GDM1 (cell line): ENCODE data around the gene EPHA3.
"Not testable (repeated sequence)": the region's sequence is repeated elsewhere in the genome, so short reads cannot be mapped to it uniquely, and the experiment has no call there.

Experiments
- DNase-seq: peaks from one replicate; lab custom pipeline; 2025; lab: John Stamatoyannopoulos, UW

EPHA3 gene

DNA sequence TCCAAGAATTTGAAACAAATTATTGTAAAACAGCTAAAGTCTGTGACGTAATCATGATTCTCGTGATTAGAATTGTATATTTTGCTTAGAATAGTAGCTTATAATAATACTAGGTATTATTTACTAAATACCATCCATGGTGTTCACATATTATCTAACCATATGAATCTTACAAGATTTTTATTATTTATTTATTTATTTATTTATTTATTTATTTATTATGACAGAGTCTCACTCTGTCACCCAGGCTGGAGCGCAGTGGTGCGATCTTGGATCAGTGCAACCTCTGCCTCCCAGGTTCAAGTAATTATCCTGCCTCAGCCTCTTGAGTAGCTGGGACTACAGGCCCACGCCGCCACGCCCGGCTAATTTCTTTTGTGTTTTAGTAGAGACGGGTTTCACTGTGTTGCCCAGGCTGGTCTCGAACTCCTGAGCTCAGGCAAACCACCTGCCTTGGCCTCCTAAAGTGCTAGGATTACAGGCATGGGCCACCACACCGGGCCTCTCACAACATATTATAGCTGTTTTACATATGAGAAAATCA lies 173.5 kb downstream of the EPHA3 start:
- no peak for DNase-seq

DNA sequence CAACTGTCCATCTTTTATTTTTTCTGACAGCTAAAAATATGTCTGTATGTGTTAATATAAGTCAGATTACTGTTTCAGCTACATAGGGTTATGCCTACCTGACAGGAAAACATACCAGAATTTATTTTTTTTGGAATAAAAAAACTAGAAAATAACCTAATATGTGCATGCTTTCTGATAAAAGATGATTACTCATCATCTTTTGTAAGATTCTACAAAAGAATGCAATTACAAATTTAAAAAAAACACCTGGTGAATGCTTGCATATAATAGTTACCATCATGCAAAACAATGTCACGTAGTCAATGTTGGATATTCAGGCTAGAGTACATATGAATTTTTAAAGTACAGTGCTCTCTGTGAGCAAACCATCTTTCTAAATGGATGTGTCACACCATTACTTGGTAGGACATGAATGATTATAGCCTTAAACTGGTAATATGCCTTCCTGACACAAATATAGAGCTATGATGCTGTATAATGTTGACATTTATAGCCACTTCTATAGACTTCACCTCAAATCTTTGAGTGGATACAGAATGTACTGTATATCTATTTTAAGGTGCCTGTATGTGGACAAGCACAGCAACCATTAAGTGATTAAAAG lies 180.6 kb downstream of the EPHA3 start:
- DNase-seq: no peak

DNA sequence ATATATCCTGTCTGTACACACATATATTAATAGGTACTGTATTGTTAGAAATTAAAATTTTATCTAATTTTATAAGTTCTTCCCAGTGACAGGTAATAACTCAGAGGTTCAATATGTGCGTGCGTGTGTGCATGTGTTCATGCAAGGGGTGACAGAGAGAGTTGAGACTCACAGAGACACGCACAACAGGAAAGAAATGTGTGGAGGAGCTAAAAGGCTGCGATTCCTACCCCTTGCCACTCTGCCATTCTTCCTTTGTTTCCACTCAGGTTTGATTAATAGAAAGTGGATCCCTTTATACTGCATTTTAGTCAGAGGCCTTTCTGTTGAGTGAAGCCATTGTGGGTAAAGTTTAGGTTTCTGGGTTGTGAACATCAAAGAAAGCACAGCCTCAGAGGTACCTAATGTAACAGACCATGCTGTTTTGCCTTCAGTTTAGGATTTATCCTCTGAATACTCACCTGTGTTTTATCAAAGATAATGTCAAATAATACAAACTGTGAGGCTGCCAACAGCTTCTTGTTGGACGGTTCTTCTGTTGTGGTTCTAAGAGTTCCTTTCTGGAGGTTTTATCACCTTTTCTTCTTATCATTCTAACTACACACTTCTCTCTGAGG lies 182.3 kb downstream of the EPHA3 start:
- DNase-seq: no peak

DNA sequence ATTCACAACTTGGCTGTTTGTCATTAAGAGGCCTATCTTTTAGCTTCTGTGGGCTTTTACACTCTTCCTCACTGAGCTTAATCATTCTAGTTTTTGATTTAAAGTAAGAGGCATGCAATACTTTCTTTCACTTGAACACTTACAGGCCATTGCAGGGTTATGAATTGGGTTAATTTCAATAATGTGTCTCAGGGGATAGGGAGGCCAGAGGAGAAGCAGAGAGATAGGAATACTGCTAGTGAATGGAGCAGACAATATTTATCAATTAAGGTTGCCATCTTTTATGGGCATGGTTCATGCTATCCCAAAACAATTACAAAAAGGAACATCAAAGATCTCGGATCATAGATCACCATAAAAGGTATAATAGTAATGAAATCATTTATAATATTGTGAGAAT lies 189.8 kb downstream of the EPHA3 start:
- no peak for DNase-seq

DNA sequence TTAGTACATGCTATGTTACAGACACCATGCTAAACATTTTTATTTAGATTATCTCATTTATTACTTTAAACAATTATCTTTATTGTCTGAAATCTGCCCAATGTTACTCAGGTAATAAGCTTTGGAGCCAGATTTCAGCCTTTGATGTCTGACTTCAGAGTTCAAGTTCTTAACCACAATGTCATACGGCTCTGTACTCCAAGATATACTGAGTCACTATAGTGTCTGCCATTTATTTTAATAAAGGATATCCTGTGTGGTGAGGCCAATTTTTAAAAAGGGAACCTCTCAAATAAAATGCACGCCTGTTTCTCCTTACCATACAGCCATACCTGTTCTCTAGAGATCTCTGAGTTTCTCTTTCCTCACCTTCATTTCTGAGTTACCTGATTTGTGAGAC lies 193.1 kb downstream of the EPHA3 start:
- DNase-seq: no peak

DNA sequence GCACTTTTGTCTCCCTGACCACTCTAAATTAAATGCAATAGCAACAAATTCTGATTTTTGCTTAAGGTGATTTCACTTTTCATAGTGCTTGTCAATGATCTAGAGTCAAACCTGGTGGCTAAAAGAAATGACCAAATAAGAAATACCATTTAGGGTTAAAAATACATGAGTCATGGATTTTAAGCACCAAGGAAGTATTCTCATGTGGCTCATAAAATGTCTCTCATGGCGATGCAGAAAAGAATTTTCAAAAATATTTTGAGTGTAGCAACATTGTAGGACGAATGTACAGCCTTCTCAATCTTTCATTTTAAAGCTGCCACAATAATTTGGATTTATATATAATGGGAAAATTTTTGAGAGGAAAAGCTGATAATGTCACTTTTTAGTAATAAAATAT lies 193.6 kb downstream of the EPHA3 start:
- DNase-seq: no peak

DNA sequence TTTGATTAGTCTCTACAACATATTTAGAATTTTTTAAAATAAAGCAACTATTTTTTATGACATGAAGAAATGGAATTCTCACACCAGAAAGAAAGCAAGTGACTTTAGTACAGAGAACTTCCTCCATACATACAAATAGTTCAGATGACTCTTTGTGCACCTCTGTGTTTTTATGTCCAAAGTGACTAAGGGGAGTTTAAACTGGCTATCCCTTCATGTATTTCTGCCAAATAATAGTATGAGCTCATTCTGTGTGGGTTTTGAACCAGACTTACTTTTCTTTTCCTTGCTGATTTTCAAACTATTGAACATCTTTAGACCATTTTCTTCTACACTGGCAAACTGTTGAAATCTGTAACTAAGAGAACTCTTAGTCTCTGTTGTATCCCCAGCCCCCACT lies 196.3 kb downstream of the EPHA3 start:
- no peak for DNase-seq

DNA sequence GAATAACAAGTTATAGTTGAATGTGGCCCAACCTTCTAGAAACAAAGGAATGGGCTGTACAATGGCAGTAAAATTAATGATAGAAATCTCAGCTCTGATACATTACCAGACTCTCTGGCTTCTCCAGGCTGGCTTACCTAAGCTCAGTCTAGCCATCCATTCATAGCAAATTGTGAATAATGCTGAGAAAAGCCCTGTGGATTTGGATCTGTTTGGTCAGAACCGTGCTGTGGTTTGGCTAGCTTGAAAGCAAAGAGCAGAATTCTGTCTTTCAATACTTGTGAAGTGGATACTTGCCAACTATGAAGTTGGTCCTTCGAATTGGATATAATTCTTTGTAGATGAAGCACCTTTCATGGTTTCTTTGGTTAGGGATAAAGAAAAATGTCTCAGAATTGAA lies 199.1 kb downstream of the EPHA3 start:
- no peak for DNase-seq

DNA sequence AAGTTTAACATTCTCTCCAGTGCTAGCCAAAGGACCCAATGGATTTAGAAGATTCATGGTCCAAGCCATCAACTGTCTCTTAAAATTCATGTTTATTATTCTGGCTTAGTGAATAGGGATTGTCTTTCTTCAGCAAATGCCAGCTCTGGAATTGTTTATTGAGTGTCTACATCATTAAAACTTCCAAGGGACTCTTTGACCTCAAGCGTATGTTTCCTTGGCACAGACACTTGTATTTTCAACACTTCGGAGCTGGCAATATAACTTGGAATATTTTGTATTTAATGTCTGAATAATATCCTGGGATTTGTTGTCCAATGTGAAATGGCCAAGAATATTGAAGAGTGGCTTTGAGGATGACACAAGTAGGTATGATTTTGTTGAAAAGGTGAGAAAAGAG lies 204.2 kb downstream of the EPHA3 start:
- no peak for DNase-seq

DNA sequence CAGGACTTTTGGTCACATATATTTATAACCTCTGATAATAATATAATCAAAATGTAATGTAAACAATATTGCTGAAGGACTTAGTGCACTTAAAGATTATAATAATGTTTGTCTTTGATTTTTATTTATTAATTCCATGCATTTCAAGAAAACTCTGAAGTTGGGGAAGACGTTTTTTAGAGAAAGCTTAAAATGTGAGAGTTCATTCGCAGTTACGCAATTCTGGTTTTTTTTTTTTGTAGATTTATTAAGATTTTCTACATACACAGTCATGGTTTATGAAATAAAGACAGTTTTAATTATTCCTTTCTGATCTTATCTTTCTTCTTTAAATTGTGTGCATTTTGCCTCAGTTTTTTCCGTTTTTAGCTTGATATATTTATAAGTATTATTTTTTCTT lies 204.7 kb downstream of the EPHA3 start:
- no peak for DNase-seq

DNA sequence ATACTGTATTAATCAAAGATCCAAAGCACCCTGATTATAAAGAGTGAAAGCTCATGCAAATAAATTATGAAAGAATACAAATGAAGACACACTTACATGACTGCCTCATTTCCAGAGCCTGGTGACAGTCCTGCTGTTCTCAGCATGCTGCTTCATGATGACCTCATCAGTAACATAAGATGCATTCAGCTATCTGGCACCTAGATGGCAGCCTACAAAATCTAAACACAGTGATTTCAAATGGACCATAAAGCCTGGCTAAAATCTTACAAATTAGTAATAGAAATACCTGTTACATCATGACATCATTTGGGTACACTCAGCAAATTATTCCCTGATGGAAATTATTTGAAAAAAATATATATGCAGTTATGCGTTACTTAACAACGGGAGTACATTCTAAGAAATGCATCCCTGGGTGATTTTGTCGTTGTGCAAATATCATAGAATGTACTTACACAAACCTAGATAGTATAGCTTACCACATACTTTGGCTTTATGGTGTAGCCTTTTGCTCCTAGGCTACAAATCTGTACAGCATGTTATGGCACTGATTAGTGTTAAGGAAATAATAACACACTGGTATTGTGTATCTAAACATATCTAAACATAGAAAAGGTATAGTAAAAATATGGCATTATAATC lies 207.2 kb downstream of the EPHA3 start:
- no peak for DNase-seq

DNA sequence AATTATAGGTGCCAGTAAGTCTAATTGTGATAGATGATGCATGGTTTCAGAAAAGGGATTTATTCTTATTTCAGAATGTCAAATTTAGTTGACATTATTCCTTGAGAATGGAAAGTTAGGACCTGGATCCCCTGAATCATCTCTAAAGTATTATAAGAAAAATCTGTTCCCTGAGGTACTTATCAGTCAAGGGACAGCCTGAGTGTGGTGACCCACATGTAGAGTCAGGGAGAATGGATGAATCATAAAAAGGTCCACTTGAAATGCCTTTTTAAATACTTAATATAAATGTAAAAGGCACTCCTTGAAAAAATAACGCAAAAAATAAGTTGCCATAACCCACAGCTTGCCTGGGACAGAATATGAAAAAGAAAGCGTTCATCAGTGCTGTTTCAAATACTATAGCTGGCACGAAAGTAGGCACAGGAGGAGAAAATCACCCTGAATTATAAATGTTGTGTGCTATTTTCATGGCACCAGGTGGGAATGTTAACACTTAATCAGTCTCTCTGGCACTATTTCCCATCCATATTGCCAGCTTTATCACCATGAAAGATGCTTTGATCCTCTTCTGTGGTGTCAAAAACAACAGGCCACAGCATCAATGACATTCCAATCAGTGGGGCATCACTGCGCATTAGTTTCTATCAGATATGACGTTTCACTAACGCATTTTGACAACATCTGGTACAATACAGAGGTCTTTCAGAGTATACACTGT lies 208.5 kb downstream of the EPHA3 start:
- DNase-seq: no peak

DNA sequence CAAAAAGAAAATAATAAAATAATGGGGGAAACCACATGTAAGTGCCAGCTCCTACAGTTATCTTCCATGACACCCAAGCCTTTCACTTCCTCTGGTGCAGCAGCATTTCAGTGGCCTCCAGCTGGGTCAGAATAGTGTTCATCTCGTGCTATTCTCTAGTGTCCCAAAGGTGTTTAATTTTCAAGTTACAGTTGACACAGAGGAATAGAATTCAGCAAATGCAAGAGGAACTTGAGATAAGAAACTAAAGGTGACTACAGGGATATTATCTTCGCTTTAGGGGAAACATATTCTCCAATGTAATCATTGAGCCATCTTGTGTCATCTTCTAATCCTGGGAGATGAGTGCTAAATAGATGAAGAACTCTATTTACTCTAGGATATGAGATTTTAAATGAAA lies 212.8 kb downstream of the EPHA3 start:
- DNase-seq: no peak

DNA sequence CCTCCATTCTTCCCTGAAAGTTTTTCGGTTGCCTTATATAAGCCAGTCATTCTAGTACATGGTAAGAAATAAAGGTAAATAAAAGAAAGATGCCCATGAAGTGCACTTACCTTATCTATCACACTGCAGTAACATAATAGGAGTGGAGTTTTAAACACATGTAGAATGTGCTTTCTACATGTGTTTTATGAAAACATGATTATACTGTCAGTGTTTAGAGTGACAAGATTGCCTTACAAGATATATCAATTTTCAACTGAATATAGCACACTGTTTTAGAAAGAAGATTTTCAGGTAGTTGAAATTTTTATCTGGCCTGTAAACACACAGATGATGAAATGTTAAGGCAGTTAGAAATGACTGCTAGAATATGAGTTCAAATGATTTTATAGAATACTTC lies 219.6 kb downstream of the EPHA3 start:
- DNase-seq: no peak

DNA sequence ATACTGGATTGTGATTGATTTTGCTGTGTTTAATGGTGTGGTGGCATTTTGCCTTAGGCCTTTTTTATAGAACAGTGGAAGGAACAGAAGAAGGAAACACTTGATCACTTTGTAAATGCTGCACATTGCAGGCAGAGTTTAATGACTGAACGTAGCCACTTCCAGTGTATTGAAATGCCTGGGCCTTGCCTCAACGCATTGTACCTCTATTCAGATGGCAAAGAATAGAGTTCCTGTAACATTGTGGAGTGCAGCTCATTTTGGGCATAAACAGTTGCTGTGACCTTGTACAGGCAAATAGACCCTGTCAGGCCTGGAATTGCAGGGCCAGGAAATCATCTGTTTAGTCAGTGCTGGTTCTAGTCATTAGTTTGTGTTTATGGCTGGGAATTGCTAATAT lies 225.0 kb downstream of the EPHA3 start:
- DNase-seq: no peak

DNA sequence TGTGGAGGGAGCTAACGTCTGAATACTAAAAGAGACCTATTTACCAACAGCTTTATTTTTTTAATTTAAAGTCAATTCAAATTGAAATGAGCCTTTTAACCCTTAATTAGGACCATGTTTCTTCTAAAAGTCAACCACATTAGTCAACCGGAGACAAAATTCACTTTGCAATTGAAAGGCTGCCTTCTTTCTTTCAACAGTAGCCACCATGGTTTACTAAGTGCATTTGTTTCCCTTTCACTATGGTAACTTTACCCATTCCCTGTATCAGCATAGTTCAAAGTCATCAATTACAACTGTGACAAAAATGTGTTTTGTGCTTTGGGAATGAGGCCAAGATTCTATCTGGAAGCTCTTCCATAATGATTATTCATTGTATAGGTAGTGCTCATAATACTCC lies 225.4 kb downstream of the EPHA3 start:
- no peak for DNase-seq

DNA sequence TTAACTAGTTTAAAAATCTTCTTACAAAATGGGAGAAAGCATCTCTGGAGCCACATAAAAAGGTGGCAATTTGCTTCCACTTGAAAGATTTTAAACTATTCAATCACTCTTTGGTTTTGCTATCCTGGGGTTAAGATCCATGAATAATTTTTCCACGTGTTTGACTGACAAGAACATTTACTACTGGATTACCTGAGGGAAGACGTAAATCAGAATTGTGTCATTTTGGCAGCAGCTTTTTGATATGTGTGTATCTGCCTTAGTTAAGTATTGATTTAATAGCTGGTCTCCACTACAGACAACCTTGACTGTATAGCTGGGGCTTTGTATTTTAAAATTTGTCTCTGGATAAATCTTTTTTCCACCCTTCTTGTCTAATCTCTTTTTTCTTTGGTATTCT lies 228.3 kb downstream of the EPHA3 start:
- no peak for DNase-seq

DNA sequence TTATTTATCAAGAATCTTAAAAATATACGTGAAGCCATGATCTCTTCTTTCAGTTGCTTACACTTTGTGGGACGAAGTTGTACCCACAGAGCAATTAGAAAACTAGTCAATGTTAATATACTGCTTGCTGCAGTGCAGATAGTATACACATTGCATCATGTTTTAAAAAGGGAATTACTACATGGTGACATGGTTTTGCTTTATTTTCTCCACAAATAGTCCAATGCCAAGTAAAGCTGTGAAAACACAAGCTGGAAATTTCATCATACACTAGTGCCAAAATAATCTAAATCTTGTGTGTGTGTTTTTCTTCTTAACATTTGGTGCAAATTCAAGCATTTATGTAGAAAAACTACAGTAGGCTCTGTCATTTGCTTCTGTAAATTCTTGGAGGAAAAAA lies 233.0 kb downstream of the EPHA3 start:
- no peak for DNase-seq

DNA sequence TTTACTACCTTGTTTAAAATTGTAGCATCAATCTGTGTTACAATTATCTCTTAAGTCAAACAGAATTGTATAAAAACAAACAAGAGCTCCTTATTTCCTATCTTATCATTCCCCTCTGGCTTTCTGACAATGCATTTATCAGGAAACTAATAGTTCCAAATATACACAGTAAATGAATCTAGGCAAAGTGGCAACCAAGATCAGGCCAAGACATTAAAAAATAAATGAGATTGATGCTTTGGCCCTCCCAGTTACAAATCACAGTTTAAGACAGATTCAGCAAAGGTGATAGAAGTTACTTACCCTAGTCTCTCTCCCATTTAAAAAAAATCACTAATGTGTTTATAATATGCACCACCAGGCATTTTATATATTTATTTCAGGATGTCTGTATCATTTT lies 236.7 kb downstream of the EPHA3 start:
- no peak for DNase-seq

DNA sequence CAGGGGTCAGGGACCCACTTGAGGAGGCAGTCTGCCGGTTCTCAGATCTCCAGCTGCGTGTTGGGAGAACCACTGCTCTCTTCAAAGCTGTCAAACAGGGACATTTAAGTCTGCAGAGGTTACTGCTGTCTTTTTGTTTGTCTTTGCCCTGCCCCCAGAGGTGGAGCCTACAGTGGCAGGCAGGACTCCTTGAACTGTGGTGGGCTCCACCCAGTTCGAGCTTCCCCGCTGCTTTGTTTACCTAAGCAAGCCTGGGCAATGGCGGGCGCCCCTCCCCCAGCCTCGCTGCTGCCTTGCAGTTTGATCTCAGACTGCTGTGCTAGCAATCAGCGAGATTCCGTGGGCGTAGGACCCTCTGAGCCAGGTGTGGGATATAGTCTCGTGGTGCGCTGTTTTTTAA lies 243.5 kb downstream of the EPHA3 start:
- not testable (repeated sequence) for DNase-seq

DNA sequence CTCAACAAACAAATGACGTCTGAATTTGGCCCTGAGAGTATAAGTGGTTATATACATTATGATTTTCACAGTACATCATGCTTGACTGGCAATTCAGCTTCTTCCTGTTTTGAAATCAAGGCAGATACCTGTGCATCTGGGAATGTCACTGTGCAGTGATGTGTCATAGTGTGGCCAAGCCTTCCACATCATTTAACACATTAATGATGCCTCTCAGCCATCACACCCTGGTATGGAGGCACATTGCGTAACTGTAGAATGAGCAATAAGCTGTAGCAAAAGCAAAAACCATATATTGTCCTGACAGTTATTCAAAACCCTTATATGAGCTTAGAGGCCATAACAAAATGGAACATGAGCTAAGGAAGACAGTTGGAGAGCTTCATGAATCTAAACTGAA lies 246.0 kb downstream of the EPHA3 start:
- DNase-seq: no peak

DNA sequence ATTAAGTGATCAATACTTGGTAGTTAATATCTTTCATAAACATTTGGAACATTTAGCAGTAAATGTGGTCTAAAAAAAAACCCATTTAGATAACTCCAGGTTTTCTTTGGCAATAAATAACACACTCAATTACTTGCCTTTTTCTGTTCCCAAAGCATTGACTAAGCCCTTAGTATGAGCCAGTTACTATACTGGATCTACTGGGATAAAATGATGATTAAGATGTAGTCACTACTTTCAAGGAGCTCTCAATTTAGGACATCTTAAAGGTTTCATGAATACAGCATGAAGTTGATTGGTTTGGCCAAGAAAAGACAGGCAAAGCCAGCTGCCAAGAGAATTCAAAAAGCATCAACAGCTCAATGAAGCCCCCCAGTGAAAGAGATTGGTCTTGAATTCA lies 250.9 kb downstream of the EPHA3 start:
- DNase-seq: no peak

DNA sequence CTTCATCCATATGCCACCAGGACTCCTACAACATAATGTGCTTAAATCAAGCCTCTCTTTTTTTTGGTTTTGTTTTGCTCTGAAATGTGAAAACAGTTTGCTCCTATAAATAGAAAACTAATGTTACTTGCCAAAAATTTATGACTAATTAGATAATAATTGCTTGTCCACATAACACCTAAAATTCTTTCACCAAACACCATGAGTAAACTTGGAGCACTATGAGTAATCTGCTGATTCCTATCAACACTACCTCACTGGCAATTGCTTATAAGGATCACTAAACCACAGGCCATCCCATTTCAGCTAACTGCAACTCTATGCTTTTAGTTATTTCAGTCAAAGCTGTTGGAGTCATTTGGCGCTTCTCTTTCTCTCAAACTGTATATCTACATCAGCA lies 252.7 kb downstream of the EPHA3 start:
- DNase-seq: no peak
